PC-9 (cell line): ENCODE measurements around the gene VAT1. TPM values are rescaled to one million over a fixed set of nuclear protein-coding genes. Genes with fewer than 3 reads are reported as not detected.

Source experiments
- BruUV-seq: library from RNA; stranded (reverse); fragments of 400-500 nt; replicated peaks from 2 replicates; lab custom pipeline; 2021; lab: Mats Ljungman, UMichigan
- CTCF ChIA-PET: fragments of 300-600 bp; sonication (Branson Sonifier 250); formaldehyde crosslinking; loops from one replicate; lab custom pipeline; 2022; ENCODE audit warnings: antibody characterized with exemption; lab: Charles Lee
- POLR2A ChIA-PET: fragments of 300-600 bp; sonication (Branson Sonifier 250); formaldehyde crosslinking; loops from one replicate; lab custom pipeline; 2022; ENCODE audit warnings: antibody characterized with exemption; ENCODE audit not compliant: unreplicated experiment; lab: Charles Lee
- DNase-seq, 2 experiments: peaks; one replicate each; pipeline versions ENCODE4 v3.0.0 to v3.0.0-alpha.2; 2015 to 2022; ENCODE audit warnings: mixed read lengths in 1 of 2
- H2AFZ ChIP-seq: fragments of 200-600 bp; sonication (generic); 2 replicates; pipeline ENCODE4 v1.8.1; 2017; ENCODE audit warnings: antibody characterized with exemption
- H3F3A ChIP-seq: fragments of 200-600 bp; sonication (generic); 2 replicates; pipeline ENCODE4 v1.8.1; 2017; ENCODE audit warnings: antibody characterized with exemption, mild to moderate bottlenecking, low read depth; ENCODE audit not compliant: insufficient read depth
- H3K27ac ChIP-seq: fragments of 200-600 bp; sonication (generic); 2 replicates; pipeline ENCODE4 v1.6.1; 2016; ENCODE audit warnings: mixed run types
- H3K27me3 ChIP-seq: fragments of 200-600 bp; sonication (generic); 2 replicates; pipeline ENCODE4 v1.6.1; 2016; ENCODE audit warnings: low read depth, mixed run types; ENCODE audit not compliant: insufficient read depth
- H3K36me3 ChIP-seq: fragments of 200-600 bp; sonication (generic); 2 replicates; pipeline ENCODE4 v1.6.1; 2016; ENCODE audit warnings: low read depth, mixed run types
- H3K4me1 ChIP-seq: fragments of 200-600 bp; sonication (generic); replicated peaks from 2 replicates; pipeline ENCODE4 v1.6.1; 2016; ENCODE audit warnings: mixed run types; ENCODE audit not compliant: insufficient read depth
- H3K4me2 ChIP-seq: fragments of 200-600 bp; sonication (generic); 2 replicates; pipeline ENCODE4 v1.6.1; 2017; ENCODE audit warnings: mixed run types
- H3K4me3 ChIP-seq: fragments of 200-600 bp; sonication (generic); 2 replicates; pipeline ENCODE4 v1.6.1; 2016; ENCODE audit warnings: mixed run types
- H3K79me2 ChIP-seq: fragments of 200-600 bp; sonication (generic); 2 replicates; pipeline ENCODE4 v1.6.1; 2017; ENCODE audit warnings: low read depth, mixed run types
- H3K9me2 ChIP-seq: fragments of 200-600 bp; sonication (generic); 2 replicates; pipeline ENCODE4 v1.8.1; 2017; ENCODE audit warnings: mild to moderate bottlenecking; ENCODE audit not compliant: insufficient read depth
- H3K9me3 ChIP-seq: fragments of 200-600 bp; sonication (generic); 2 replicates; pipeline ENCODE4 v1.8.1; 2016; ENCODE audit warnings: low read depth; ENCODE audit not compliant: insufficient read depth
- H4K20me1 ChIP-seq: fragments of 200-600 bp; sonication (generic); 2 replicates; pipeline ENCODE4 v1.8.1; 2017; ENCODE audit not compliant: insufficient read depth
- CTCF ChIP-seq: fragments of 200-600 bp; sonication (generic); conservative IDR thresholded peaks from 2 replicates; pipeline ENCODE4 v1.6.1; 2017; ENCODE audit warnings: mixed run types, antibody characterized with exemption, mild to moderate bottlenecking, moderate library complexity
- EZH2 ChIP-seq: fragments of 200-600 bp; sonication (generic); IDR thresholded peaks from 2 replicates; pipeline ENCODE4 v1.8.0; 2017; ENCODE audit warnings: antibody characterized with exemption, low read depth
- intact Hi-C: fragments of 100-400 bp; cut with micrococcal nuclease; formaldehyde crosslinking; loops from one replicate; pipeline ENCODE4 v1.10.0; 2022; ENCODE audit not compliant: unreplicated experiment
- total RNA-seq: library from RNA; stranded (reverse); gene quantifications from 2 replicates; pipeline ENCODE4 v1.2.3, GENCODE V29; 2021

Gene VAT1
- total RNA-seq, 1 experiment from 2014 or later = 220 TPM

GRCh38 chr17:43016216-43016615, 6.0 kb downstream of the VAT1 start:
- Histone ChIP-seq H3K27me3 (no peaks in the 10 kb centered on the region), H3K9me3 (no peaks in the 10 kb centered on the region), H4K20me1 (peaks cover 2% of the 10 kb centered on the region; the same call in 1 of the 2 replicates), H3K4me2 (no peak overlapping the region), H3K9me2 (no peaks in the 10 kb centered on the region), H3K36me3 (peaks cover 22% of the 10 kb centered on the region), H3K79me2 (peaks cover 21% of the 10 kb centered on the region), H3K27ac (no peak overlapping the region), H3F3A (peaks cover 32% of the 10 kb centered on the region; the same call in 1 of the 2 replicates), H3K4me3 (no peak overlapping the region), H2AFZ (no peak overlapping the region), H3K4me1 (peaks cover 24% of the 10 kb centered on the region)
- no TSS peak for BruUV-seq
- TF ChIP-seq CTCF (no peak), EZH2 (no peak)
- DNase-seq = no peak
- ChIA-PET CTCF (no interaction called here), POLR2A (no interaction called here)
- intact Hi-C loops = no loop called here

- Histone ChIP-seq H3K36me3 (peaks cover 22% of the 10 kb centered on the region), H3K9me2 (no peaks in the 10 kb centered on the region), H4K20me1 (no peaks in the 10 kb centered on the region; the same call in 1 of the 2 replicates), H3F3A (peaks cover 32% of the 10 kb centered on the region), H3K27me3 (no peaks in the 10 kb centered on the region), H3K27ac (no peak overlapping the region), H2AFZ (no peak overlapping the region), H3K4me3 (no peak overlapping the region), H3K79me2 (peaks cover 18% of the 10 kb centered on the region), H3K4me2 (no peak overlapping the region), H3K9me3 (no peaks in the 10 kb centered on the region), H3K4me1 (peaks cover 24% of the 10 kb centered on the region)
- BruUV-seq = TSS peak; percentile 19
- CTCF ChIA-PET = no interaction called here
- intact Hi-C loops = no loop called here
- no peak for TF ChIP-seq EZH2
- TF ChIP-seq CTCF = no peak
- POLR2A ChIA-PET = no interaction called here
- no peak for DNase-seq
Measured at GRCh38 chr17:43015579-43015978, 6.6 kb downstream of the VAT1 start.

- Histone ChIP-seq H3K4me1 (peaks cover 24% of the 10 kb centered on the region), H3K27me3 (no peaks in the 10 kb centered on the region), H3K9me3 (no peaks in the 10 kb centered on the region), H3F3A (peaks cover 32% of the 10 kb centered on the region), H4K20me1 (no peaks in the 10 kb centered on the region), H3K4me3 (no peak overlapping the region), H3K27ac (no peak overlapping the region), H3K9me2 (no peaks in the 10 kb centered on the region), H3K4me2 (no peak overlapping the region), H2AFZ (no peak overlapping the region), H3K36me3 (peaks cover 22% of the 10 kb centered on the region), H3K79me2 (peaks cover 11% of the 10 kb centered on the region)
- intact Hi-C loops = no loop called here
- TF ChIP-seq CTCF (no peak), EZH2 (no peak)
- BruUV-seq = no TSS peak
- POLR2A ChIA-PET = interaction anchor here (0.6 kb wide), 1 partner anchor 41 kb away, joined by 3 read pairs; no protein-coding TSS in a partner anchor
- no peak for DNase-seq
- CTCF ChIA-PET = no interaction called here
Measured at GRCh38 chr17:43014649-43015542, 7.3 kb downstream of the VAT1 start.
